GM15510 (cell line): Measurements from ENCODE around the gene MAN1C1.

Source experiments
- POLR2A ChIP-seq: IDR thresholded peaks from 3 replicates; pipeline ENCODE4 v1.6.1; 2011; ENCODE audit warnings: borderline replicate concordance; ENCODE audit not compliant: insufficient read length; ENCODE audit errors: extremely low read depth

MAN1C1 gene

DNA sequence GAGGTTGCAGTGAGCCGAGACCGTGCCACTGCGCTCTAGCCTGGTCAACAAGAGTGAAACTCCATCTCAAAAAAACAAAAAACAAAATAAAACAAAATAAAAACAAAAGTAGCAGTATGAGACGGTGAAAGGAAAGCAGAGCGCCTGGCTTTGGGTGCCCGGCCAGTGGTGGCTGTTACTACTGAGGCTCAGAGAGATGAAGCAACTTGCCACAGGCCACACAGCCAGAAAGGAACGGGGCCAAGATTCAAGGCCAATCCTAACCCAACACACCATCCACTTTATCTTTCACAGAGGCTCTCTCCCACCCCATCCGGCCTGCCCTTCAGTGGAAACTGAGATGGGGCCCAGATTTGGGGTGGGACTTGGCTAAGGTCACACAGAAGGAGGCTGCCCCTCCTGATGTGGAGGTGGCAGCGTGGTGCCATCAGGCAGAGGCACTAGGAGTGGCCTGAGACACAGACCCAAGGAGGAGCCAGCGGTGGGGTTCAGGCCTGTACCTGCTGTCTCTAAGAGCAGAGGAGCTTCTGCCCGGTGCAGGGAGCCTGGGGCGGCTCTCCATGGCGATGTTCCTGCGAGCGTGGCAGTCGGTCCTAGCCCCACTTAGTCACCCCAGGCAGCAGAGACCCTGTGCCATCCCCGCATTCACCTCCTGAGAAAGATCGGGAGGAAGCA lies 40.0 kb upstream of the MAN1C1 start:
- no peak for TF ChIP-seq POLR2A

DNA sequence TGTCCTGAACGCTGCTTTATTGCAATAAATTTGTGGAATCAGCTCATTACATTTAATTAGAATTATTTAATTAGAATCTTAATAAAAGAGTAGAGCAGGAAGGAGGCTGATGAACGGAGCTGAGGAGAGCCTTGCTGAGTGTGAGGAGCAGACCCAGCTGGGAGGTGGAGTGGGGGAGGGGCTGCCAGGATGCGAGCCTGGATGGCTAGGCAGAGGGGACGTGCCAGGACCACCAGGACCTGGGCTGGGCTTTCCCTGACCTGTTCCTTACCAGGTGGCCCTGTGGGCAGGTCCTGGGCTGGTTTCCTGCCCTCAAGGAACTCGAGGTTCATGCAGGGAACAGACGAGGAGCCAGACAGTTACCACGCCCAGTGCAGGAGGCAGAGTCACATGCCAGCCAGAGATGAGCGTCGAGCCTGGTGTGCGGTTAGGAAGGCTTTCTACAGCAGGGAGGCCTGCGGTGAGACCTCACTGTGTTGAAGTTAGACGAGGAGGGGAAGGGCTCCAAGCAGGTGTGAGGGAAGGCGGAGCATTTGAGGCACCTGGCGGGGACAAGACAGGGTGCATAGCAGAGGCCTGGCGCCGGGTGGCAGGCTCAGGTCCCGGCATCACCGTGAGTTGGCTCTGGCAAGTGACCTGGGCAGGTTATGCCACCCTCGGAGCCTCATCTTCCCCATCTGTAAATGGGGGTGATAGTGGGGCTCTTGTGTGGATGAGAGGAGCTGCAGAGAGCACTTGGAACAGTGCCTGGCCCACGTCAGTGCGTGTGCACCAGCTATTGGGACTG lies 39.3 kb upstream of the MAN1C1 start:
- TF ChIP-seq POLR2A: no peak

DNA sequence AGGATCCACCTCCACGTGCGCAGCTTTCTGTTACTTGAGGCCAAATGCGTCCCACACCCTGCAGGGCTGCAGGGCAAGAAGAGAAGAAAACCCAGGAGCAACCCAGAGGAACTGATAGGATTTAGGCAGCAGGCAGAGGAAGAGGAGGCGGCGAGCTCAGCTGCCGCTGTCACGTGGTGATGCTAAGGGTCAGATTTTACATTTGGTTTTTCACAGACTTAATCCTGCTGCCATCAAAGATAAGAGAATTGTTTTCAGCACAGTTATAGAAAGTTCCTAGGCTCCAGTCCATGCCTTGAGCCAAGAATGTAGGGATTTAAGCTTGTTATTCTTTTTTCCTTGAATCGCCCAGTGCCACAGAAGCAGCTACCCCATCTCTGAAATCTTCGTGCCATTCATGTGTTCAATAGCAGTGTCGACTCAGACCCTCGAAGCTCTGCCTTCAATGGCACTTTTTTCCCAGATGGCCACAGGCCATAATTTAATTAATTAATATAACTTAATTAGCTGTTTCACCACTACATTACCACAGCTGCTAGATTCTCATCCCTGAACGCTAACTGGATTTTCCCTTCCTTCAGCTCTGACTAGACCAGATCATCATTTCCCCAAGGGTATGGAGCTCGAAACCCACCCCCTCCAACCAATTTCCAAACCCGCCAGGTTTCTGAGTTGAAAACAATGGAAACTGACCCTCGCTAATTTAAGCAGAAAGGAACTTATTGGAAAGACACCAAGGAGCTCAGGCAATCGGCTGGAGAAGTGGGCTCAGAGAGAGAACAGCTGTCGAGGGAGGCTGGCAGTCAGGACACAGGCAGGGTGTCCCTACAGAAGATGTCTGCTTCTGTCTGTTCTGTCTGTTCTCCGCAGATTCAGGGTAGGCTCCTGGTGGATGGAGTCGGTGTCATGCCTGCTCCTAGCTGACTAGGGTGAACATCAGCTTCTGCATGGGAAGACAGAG lies 37.0 kb upstream of the MAN1C1 start:
- TF ChIP-seq POLR2A: no peak

DNA sequence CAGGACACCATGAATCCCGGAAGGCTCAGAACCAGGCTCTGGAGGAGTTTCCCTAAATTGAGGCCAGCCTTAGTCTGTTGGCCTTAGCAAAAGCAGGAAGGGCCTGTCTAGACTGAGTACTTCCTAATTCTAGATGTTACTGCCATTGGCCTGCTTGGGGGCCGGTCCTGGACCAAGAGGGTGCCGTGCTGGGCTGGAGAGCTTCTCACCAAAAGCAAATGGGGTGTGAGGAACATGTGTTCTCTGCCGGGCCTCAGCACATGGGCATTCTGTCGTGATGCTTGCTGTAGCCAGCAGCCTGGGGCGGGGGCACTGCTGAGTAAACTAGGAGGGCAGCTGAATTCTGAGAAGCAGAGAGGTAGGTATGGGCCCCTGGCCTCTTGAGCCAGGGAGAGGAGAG lies 35.7 kb upstream of the MAN1C1 start:
- TF ChIP-seq POLR2A: no peak

DNA sequence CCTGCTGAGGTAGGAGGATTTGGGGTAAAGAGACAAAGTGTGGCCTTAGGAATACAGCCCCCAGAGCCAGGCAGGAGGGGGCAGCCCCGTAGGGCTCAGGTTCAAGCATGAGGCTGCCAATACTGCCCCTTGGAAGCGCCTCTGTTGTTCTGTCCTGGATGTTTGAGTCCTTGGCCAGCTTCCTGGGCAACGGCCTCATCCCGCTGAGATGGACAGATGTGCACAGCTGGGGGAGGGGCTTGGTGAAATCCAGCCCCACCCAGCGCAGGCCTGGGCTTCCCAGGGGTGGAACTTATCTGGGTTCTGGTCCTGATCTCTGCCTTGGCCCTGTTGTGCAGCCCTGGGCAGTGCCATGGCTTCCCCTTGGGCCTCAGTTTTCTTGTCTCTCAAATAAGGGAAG lies 34.8 kb upstream of the MAN1C1 start:
- no peak for TF ChIP-seq POLR2A

DNA sequence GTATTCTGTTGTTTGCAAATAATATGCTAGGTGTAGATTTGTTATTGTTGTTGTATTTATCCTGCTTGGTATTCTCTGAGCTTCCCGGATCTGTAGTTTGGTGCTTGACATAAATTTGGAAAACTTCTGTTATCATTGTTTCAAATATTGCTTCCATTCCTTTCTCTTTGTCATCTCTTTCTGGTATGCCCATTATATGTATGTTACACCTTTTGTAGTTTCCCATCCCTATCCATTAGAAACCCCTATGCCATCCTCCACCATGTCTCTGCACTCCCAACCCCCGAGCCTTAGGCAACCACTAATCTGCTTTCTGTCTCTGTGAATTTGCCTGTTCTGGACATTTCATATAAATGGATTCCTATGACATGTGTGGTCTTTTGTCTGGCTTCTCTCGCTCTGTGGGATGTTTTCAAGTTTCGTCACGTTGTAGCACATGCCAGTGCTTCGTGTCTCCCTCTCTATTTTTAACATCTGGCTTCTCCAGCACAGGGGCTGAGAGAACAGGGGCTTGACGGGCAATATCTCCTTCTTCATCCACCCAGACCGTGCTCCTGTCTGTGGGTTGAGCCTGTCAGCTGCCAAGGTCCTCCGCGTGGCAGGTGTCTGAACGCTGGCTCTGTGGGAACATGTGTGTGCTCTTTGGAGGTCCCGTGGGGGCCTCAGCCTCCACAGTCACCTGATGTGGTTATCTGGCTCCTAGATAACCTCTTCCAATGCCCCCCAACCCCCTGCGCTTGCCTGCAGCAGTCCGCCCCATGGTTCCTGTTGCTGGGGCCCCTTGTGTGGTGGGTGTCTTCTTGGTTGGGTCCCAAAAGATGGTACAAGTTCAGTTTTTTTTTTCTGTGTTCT lies 32.8 kb upstream of the MAN1C1 start:
- TF ChIP-seq POLR2A: no peak

DNA sequence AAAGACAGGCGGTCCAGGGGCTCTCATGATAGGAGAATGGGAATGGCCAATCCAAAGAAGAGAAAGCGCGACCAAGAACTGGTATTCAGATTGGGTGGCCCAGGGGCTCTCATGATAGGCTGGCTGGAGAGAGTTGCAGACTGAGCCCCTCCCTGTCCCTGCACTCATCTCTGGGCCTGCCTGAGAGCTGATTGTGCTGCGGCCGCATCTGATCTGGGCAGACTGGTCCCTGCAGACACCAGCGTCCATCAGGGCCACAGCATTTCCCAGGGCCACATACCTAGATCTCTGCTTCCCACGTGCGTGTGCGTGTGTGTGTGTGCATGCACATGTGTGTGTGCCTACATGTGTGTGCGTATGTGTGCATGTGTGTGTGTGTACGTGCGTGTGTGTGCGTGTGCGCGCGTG lies 30.4 kb upstream of the MAN1C1 start:
- TF ChIP-seq POLR2A: no peak

DNA sequence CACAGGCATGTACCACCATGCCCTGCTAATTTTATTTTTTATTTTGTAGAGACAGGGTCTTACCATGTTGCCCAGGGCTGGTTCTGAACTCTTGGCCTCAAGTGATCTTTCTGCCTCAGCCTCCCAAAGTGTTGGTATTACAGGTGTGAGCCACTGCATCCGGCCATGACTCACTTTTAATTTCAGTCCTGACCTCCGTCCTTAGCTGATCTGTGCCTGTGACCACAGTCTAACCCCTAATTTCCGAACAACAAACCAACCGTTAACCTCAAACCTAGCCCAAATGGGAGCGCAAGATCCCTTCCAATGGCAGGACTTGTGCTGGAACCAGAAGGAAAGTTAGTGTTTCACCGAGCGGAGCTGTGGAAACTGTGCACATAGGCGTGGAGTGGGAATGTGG lies 29.3 kb upstream of the MAN1C1 start:
- no peak for TF ChIP-seq POLR2A

DNA sequence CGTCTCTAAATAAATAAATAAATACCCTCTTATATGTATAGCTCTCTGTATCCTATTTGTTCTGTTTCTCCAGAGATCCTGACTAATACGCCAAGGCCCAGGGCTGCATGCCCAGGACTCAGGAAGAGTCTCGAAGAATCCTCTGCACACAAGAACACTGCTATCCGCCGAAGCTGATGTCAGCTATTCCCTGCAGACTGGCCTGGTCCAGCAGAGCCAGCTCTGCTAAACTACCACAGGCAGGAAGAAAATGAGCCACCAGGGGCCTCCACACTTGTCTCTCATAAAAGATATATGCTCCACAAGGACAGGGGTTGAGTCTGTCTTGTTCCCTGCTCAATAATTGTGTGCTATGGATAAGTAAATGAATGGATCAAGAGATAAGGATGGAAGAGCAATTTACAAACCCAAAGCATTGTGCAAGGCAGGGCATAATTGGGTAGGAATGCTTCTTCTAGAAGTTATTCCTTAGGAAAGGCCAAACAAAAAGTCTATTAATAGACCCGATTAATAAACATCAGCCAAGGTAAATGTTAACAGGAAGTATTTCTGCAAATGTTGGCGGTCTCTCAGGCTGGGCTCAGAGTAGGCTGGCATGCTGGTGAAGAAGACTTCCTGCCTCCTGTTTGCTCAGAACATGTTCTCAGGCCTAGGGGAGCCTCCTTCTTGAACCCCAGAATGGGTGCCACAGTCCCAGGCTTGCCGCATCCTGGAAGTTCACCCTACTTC lies 26.3 kb upstream of the MAN1C1 start:
- TF ChIP-seq POLR2A: no peak

DNA sequence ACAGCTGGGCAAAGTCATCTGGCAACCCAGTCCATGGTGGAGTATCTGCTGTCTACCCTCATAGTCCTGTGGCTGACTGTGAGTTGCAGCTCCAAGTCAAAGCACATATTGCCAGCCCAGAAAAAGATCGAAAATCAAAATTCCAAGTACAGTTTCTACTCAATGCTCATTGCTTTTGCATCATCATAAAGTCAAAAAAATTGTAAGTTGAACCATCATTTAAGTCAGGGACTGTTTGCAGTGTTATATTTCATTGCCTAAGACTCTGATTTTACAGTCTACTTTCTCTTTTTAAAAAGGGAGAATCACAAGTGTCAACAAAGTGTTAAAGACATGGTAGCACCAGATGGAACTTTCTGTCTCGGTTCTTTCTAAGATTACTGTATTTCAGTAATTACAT lies 22.7 kb upstream of the MAN1C1 start:
- TF ChIP-seq POLR2A: no peak

DNA sequence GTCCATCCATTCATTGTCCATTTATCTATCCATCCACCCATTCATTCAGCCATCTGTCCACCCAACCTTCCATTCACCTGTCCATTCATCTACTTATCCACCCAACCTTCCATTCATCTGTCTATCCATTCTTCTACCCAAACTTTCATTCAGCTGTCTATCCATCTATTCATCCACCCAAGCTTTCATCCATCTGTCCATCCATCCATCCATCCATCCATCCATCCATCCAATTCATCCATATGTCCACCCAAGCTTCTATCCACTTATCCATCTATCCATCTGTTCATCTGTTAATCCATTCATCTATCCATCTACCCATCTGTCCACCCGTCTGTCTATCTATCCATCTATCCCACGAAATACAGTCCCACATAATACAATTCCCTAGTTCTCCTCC lies 21.6 kb upstream of the MAN1C1 start:
- TF ChIP-seq POLR2A: no peak

DNA sequence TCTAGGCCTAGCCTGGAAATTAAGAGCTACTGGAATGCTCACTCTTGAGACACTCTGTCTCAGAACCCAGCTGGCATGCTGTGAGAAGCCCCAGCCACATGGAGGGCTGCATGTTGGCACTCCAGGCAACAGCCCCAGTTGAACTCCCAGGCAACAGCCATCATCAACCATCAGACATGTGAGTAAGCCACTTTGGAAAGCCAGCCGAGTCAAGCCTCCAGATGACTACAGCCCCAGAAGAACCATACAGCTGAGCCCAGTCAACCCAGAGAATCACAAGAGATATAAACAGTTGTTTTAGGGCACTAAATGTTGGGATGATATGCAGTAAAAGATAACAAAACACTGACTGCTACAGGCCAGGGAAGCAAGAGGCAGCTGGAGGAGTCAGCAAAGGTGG lies 17.7 kb upstream of the MAN1C1 start:
- no peak for TF ChIP-seq POLR2A

DNA sequence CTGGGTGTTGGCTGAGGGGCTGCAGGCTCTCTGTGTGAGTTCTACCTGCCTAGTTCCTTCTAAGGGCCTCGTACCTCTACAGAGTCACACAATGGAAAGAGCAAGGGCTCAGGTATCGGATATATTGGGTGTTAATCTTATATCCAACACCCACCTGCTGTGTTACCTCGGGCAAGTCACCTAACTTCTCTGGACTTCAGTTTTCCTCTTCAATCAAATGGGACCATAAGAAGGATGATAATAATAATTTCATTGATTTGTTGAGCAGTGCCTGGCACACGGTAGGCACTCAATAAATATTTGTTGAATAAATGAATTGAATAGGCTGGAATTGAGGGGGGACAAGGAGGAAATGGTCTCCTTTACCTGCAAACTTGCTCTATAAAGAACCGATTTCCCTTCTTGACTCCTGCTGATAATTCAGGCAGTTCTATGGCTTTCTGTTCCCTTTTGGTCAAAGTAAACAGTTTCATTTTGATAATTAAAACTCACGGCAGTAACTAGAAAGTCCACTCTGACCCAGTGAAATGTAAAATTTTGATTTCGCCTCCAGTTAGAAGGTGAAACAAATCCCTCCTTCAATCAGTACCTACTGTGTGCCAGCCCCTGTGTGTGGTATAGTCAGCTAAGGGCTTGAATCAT lies 16.5 kb upstream of the MAN1C1 start:
- TF ChIP-seq POLR2A: no peak
